Stimulated activated CD4-positive, alpha-beta T cell treated with anti-CD3 and anti-CD28 coated beads, Interleukin-12 subunit alpha, Interleukin-12 subunit beta, amount 100 ng/mL, for 24 hours (primary cell): ENCODE data around the gene NOX5.
"Not testable (repeated sequence)": the region's sequence is repeated elsewhere in the genome, so short reads cannot be mapped to it uniquely, and the experiment has no call there.

Source experiments
- DNase-seq, 2 experiments: peaks; one replicate each; pipeline ENCODE4 v3.0.0-alpha.2; 2020; ENCODE audit warnings: low read depth in 2 of 2

Gene NOX5

GRCh38 chr15:69058830-69059556 is 44.5 kb downstream of the NOX5 start:
- peak; percentile 39 to 72 for DNase-seq

GRCh38 chr15:69059557-69059943 is 45.1 kb downstream of the NOX5 start:
- DNase-seq, result no peak

GRCh38 chr15:69060041-69060481 is 45.6 kb downstream of the NOX5 start:
- DNase-seq, result no peak

- no peak for DNase-seq
These were observed 46.2 kb downstream of the NOX5 start for GRCh38 chr15:69060744-69061143.

GRCh38 chr15:69061414-69061842 is 46.9 kb downstream of the NOX5 start:
- DNase-seq, result no peak

- no peak for DNase-seq
These were observed 50.2 kb downstream of the NOX5 start for GRCh38 chr15:69064649-69065048.

GRCh38 chr15:69066007-69066995 is 51.8 kb downstream of the NOX5 start:
- no peak for DNase-seq

- DNase-seq, result no peak
These were observed 52.8 kb downstream of the NOX5 start for GRCh38 chr15:69067296-69067695.

GRCh38 chr15:69068157-69068556 is 53.7 kb downstream of the NOX5 start:
- DNase-seq, result no peak

GRCh38 chr15:69069290-69069689 is 54.8 kb downstream of the NOX5 start:
- DNase-seq, result not testable (repeated sequence)

GRCh38 chr15:69069996-69070395 is 55.5 kb downstream of the NOX5 start:
- DNase-seq, result no peak

- no peak for DNase-seq
These were observed 55.9 kb downstream of the NOX5 start for GRCh38 chr15:69070396-69070795.

GRCh38 chr15:69071260-69071659 is 56.8 kb downstream of the NOX5 start:
- DNase-seq, result no peak

- DNase-seq, result no peak
These were observed 58.4 kb downstream of the NOX5 start for GRCh38 chr15:69072906-69073305.

GRCh38 chr15:69074001-69074842 is 59.7 kb downstream of the NOX5 start:
- DNase-seq, result no peak

- DNase-seq, result no peak
These were observed 60.3 kb downstream of the NOX5 start for GRCh38 chr15:69074843-69075224.

- DNase-seq, result no peak
These were observed 60.9 kb downstream of the NOX5 start for GRCh38 chr15:69075440-69075839.

GRCh38 chr15:69076756-69077155 is 62.3 kb downstream of the NOX5 start:
- DNase-seq, result no peak

GRCh38 chr15:69078638-69079037 is 64.1 kb downstream of the NOX5 start:
- DNase-seq, result no peak

- DNase-seq, result no peak
These were observed 66.1 kb downstream of the NOX5 start for GRCh38 chr15:69080295-69081248.
